ENCODE measurements around the gene PRDM16. TPM values are rescaled to one million over a fixed set of nuclear protein-coding genes. Genes with fewer than 3 reads are reported as not detected.

PRDM16 gene
- total and polyA plus RNA-seq, 2 of the 13 experiments (the other 11 are each of a cell fraction or from before 2014, with no cell fraction given): 0.15 to 0.81 TPM

DNA sequence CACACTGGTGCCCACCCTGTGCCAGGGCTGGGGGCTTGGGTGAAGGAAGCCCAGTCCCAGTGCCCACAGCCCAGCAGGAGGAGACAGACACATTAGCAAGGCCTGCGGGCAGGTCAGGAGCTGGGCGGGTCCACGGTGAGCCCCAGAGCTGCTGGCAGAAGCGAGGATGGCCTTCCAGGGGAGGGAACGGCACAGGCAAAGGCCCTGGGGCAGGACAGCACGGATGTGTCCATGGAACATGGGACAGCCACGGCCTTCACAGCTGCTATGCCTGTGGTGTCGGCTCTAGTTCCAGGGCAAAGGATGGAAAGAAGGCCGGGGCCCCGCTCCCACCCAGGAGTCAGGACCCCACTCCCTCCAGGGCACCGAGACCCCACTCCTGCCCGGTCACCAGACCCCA, 220.5 kb downstream of the PRDM16 start:
- in situ Hi-C loops (cut with HindIII; ENCODE audit: extremely low pct_ligation_motif_present, low pct_unique_long_range_greater_than_20kb): loop anchor here (25.0 kb wide), 1 partner anchor 227 kb away; the partner anchor contains the start of gene PRDM16
- Histone ChIP-seq H3K9me3 (ENCODE audit: low read length) (no peaks in the 10 kb centered on the region), H3K4me2 (ENCODE audit: low read depth, low read length) (no peak overlapping the region), H3K36me3 (replicated peaks in 1 of 2; ENCODE audit: control insufficient read depth in 1 of 2, insufficient read depth in 2 of 2, low read length in 2 of 2) (no peaks in the 10 kb centered on the region), H3K4me1 (ENCODE audit: insufficient read depth, low read length) (peaks cover 76% of the 10 kb centered on the region), H3K27me3 (ENCODE audit: control insufficient read depth in 1 of 2, insufficient read depth in 2 of 2, low read length in 2 of 2) (no peaks in the 10 kb centered on the region), H3K79me2 (ENCODE audit: insufficient read depth, low read length) (no peaks in the 10 kb centered on the region), H4K20me1 (ENCODE audit: insufficient read depth, low read length) (no peaks in the 10 kb centered on the region), H3K9ac (ENCODE audit: insufficient read depth, low read depth, low read length) (no peak overlapping the region), H3K4me3 (replicated peaks in 1 of 3; ENCODE audit: insufficient read depth in 1 of 3, low read depth in 2 of 3, low read length in 3 of 3) (no peak overlapping the region), H3K27ac (ENCODE audit: extremely low read length, insufficient read depth, low read length) (no peak overlapping the region), H2AFZ (ENCODE audit: low read length) (no peak overlapping the region)
- intact Hi-C loops (cut with micrococcal nuclease; ENCODE audit: unreplicated experiment): no loop called here
- no peak for ATAC-seq
- no peak for DNase-seq (ENCODE audit: low spot score)
- peak; percentile 87 for TF ChIP-seq HNRNPL (IDR thresholded peaks at IDR 0.05; ENCODE audit: low read depth, low read length)
- TF ChIP-seq TBL1XR1 (IDR thresholded peaks at IDR 0.05; ENCODE audit: borderline replicate concordance, low read length, partially characterized antibody): no peak
- TF ChIP-seq WIZ (CRISPR knock-in tag; IDR thresholded peaks at IDR 0.05): no peak
- TF ChIP-seq NFYB (CRISPR knock-in tag; IDR thresholded peaks at IDR 0.05): no peak
- TF ChIP-seq ZMYM3 (CRISPR knock-in tag; IDR thresholded peaks at IDR 0.05): peak; percentile 69
- TF ChIP-seq EEA1 (CRISPR knock-in tag; IDR thresholded peaks at IDR 0.05; ENCODE audit: borderline replicate concordance): no peak
- TF ChIP-seq, protein P1, sequence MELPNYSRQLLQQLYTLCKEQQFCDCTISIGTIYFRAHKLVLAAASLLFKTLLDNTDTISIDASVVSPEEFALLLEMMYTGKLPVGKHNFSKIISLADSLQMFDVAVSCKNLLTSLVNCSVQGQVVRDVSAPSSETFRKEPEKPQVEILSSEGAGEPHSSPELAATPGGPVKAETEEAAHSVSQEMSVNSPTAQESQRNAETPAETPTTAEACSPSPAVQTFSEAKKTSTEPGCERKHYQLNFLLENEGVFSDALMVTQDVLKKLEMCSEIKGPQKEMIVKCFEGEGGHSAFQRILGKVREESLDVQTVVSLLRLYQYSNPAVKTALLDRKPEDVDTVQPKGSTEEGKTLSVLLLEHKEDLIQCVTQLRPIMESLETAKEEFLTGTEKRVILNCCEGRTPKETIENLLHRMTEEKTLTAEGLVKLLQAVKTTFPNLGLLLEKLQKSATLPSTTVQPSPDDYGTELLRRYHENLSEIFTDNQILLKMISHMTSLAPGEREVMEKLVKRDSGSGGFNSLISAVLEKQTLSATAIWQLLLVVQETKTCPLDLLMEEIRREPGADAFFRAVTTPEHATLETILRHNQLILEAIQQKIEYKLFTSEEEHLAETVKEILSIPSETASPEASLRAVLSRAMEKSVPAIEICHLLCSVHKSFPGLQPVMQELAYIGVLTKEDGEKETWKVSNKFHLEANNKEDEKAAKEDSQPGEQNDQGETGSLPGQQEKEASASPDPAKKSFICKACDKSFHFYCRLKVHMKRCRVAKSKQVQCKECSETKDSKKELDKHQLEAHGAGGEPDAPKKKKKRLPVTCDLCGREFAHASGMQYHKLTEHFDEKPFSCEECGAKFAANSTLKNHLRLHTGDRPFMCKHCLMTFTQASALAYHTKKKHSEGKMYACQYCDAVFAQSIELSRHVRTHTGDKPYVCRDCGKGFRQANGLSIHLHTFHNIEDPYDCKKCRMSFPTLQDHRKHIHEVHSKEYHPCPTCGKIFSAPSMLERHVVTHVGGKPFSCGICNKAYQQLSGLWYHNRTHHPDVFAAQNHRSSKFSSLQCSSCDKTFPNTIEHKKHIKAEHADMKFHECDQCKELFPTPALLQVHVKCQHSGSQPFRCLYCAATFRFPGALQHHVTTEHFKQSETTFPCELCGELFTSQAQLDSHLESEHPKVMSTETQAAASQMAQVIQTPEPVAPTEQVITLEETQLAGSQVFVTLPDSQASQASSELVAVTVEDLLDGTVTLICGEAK (IDR thresholded peaks at IDR 0.05): no peak
- TF ChIP-seq, protein P1 (CRISPR knock-in tag; IDR thresholded peaks at IDR 0.05): no peak
- no peak for TF ChIP-seq SRSF9 (IDR thresholded peaks at IDR 0.05; ENCODE audit: borderline replicate concordance, insufficient read depth, low read depth, low read length, poor library complexity, severe bottlenecking)
- no peak for TF ChIP-seq ZNF24 (IDR thresholded peaks at IDR 0.05)
- TF ChIP-seq ZFYVE20 (CRISPR knock-in tag; IDR thresholded peaks at IDR 0.05; ENCODE audit: borderline replicate concordance, low read depth): no peak
- TF ChIP-seq, protein P2, sequence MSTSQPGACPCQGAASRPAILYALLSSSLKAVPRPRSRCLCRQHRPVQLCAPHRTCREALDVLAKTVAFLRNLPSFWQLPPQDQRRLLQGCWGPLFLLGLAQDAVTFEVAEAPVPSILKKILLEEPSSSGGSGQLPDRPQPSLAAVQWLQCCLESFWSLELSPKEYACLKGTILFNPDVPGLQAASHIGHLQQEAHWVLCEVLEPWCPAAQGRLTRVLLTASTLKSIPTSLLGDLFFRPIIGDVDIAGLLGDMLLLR (CRISPR knock-in tag; IDR thresholded peaks at IDR 0.05): no peak
- no peak for TF ChIP-seq PAX8 (CRISPR knock-in tag; IDR thresholded peaks at IDR 0.05; ENCODE audit: borderline replicate concordance)
- no peak for TF ChIP-seq KDM6A (CRISPR knock-in tag; IDR thresholded peaks at IDR 0.05; ENCODE audit: low read depth)
- 83% methylated on average over 6 of the region's 12 CpGs for WGBS (ENCODE audit: low lambda C conversion rate)
- POLR2A ChIA-PET: no interaction called here
- FAIRE-seq: no peak
- no TSS peak for BruUV-seq (replicated peaks)
- CTCF ChIA-PET (ENCODE audit: low intra/inter-chr PET ratio, low total read pairs): no interaction called here
